Dedifferentiated amniotic fluid mesenchymal stem cell (primary cell): Measurements from ENCODE around the gene GSTM2.
A peak's percentile ranks its signal among the peaks of the same experiment; 100 is the strongest.

Experiments used
- DNase-seq: peaks from one replicate; pipeline ENCODE4 v3.0.0-alpha.2; 2016; ENCODE audit errors: extremely low spot score

The GSTM2 gene

GRCh38 chr1:109667452-109668122, at the start of gene GSTM2:
Gene GSTM2, plus strand, starts transcription at chr1:109668057. Its CDS starts 59 bp downstream, at chr1:109668116.
- peak; percentile 88 for DNase-seq

- no peak for DNase-seq
These were observed 48.9 kb upstream of the GSTM2 start for GRCh38 chr1:109618661-109619575.

GRCh38 chr1:109619576-109620400, 48.1 kb upstream of the GSTM2 start, which contains the start of the genes AMPD2 and GNAT2:
Gene AMPD2, plus strand, starts transcription at chr1:109619837. Its CDS starts 1,339 bp downstream, at chr1:109621176.
Gene GNAT2, minus strand, starts transcription at chr1:109619616. Its CDS starts 6,746 bp downstream, at chr1:109612870.
- peak; percentile 59 for DNase-seq

- DNase-seq, result peak; percentile 42
These were observed 47.5 kb upstream of the GSTM2 start for GRCh38 chr1:109620401-109620791.

GRCh38 chr1:109620841-109621286, 47.0 kb upstream of the GSTM2 start:
- peak; percentile 93 for DNase-seq

- no peak for DNase-seq
These were observed 46.3 kb upstream of the GSTM2 start for GRCh38 chr1:109621379-109622136.

- DNase-seq, result no peak
These were observed 45.5 kb upstream of the GSTM2 start for GRCh38 chr1:109622137-109622892.

GRCh38 chr1:109622895-109623294, 45.0 kb upstream of the GSTM2 start:
- no peak for DNase-seq

GRCh38 chr1:109623601-109624161, 44.2 kb upstream of the GSTM2 start:
- DNase-seq, result peak; percentile 15

- peak; percentile 13 for DNase-seq
These were observed 43.5 kb upstream of the GSTM2 start for GRCh38 chr1:109624201-109625010.

GRCh38 chr1:109625176-109625575, 42.7 kb upstream of the GSTM2 start:
- DNase-seq, result no peak

GRCh38 chr1:109625601-109626560, 42.0 kb upstream of the GSTM2 start:
- peak; percentile 6 for DNase-seq

GRCh38 chr1:109626682-109627408, 41.0 kb upstream of the GSTM2 start:
- peak; percentile 3 for DNase-seq

- no peak for DNase-seq
These were observed 40.0 kb upstream of the GSTM2 start for GRCh38 chr1:109627692-109628399.

- DNase-seq, result peak; percentile 8
These were observed 39.1 kb upstream of the GSTM2 start for GRCh38 chr1:109628540-109629321.
